Keratinocyte (primary cell): ENCODE data around the gene ATP8A2. TPM values are rescaled to one million over a fixed set of nuclear protein-coding genes. Genes with fewer than 3 reads are reported as not detected.

Experiments
- DNase-seq: peaks from one replicate; pipeline ENCODE4 v3.0.0-alpha.2; 2011; ENCODE audit warnings: low read depth, missing footprints, low spot score
- FAIRE-seq: peaks from 2 replicates; lab custom pipeline; 2011; peaks lifted over from hg19 to GRCh38; lab: Jason Lieb, UNC
- H2AFZ ChIP-seq: 2 replicates; pipeline ENCODE4 v1.6.0; 2012; ENCODE audit warnings: low read length, control low read depth, inconsistent platforms; ENCODE audit not compliant: control insufficient read depth
- H3K27ac ChIP-seq: 2 replicates; pipeline ENCODE4 v1.5.1; 2011; ENCODE audit warnings: low read length; ENCODE audit not compliant: control insufficient read depth, insufficient read depth
- H3K27me3 ChIP-seq: 3 replicates; pipeline ENCODE4 v1.6.0; 2011; ENCODE audit warnings: low read length; ENCODE audit not compliant: control insufficient read depth, insufficient read depth; ENCODE audit errors: extremely low read depth
- H3K36me3 ChIP-seq, 2 experiments: 2 replicates in 1 of 2; 3 replicates in 1 of 2; pipeline ENCODE4 v1.5.1; 2011; ENCODE audit warnings: low read length in 2 of 2, mild to moderate bottlenecking in 1 of 2; ENCODE audit not compliant: control insufficient read depth in 2 of 2, insufficient read depth in 2 of 2; ENCODE audit errors: extremely low read depth in 1 of 2
- H3K4me1 ChIP-seq: 3 replicates; pipeline ENCODE4 v1.5.1; 2011; ENCODE audit warnings: low read length; ENCODE audit not compliant: control insufficient read depth, insufficient read depth; ENCODE audit errors: extremely low read depth
- H3K4me2 ChIP-seq: 3 replicates; pipeline ENCODE4 v1.6.0; 2011; ENCODE audit warnings: low read depth, low read length; ENCODE audit not compliant: control insufficient read depth, insufficient read depth; ENCODE audit errors: extremely low read depth
- H3K4me3 ChIP-seq, 3 experiments: fragments of 200-600 bp in 1 of 3; sonication (generic) in 1 of 3; 2 replicates in 2 of 3; 3 replicates in 1 of 3; pipeline ENCODE4 v1.5.1; 2011 to 2016; ENCODE audit warnings: low read length in 3 of 3, mild to moderate bottlenecking in 3 of 3, control low read depth in 2 of 3, inconsistent platforms in 1 of 3, low read depth in 1 of 3, mixed read lengths in 1 of 3, mixed run types in 1 of 3, moderate library complexity in 1 of 3; ENCODE audit not compliant: control insufficient read depth in 2 of 3, insufficient read depth in 2 of 3; ENCODE audit errors: extremely low read depth in 1 of 3
- H3K79me2 ChIP-seq: 2 replicates; pipeline ENCODE4 v1.6.0; 2012; ENCODE audit warnings: low read length; ENCODE audit not compliant: control insufficient read depth, insufficient read depth
- H3K9ac ChIP-seq: 3 replicates; pipeline ENCODE4 v1.6.0; 2011; ENCODE audit warnings: low read length; ENCODE audit not compliant: control insufficient read depth, insufficient read depth; ENCODE audit errors: extremely low read depth
- H3K9me1 ChIP-seq: 3 replicates; pipeline ENCODE4 v1.6.0; 2011; ENCODE audit warnings: low read length; ENCODE audit not compliant: control insufficient read depth, insufficient read depth; ENCODE audit errors: extremely low read depth
- H3K9me3 ChIP-seq: 2 replicates; pipeline ENCODE4 v1.5.1; 2012; ENCODE audit warnings: low read depth, low read length; ENCODE audit not compliant: control insufficient read depth
- H4K20me1 ChIP-seq: 3 replicates; pipeline ENCODE4 v1.6.0; 2011; ENCODE audit warnings: low read length; ENCODE audit not compliant: control insufficient read depth, insufficient read depth; ENCODE audit errors: extremely low read depth
- EZH2 ChIP-seq: IDR thresholded peaks from one replicate; pipeline ENCODE4 v1.6.1; 2012; ENCODE audit warnings: inconsistent platforms, mild to moderate bottlenecking, low read length, moderate library complexity
- dilution Hi-C: fragments of 300-500 bp; cut with MboI; formaldehyde crosslinking; loops from one replicate; pipeline ENCODE4 v1.7.0; 2020; ENCODE audit warnings: low sequenced_read_pairs; ENCODE audit not compliant: extremely low pct_ligation_motif_present
- polyA plus RNA-seq, 5 experiments: library from polyadenylated mRNA; depleted of rRNA in 3 of 5; stranded (reverse) in 3 of 5; stranded (forward) in 1 of 5; unstranded in 1 of 5; fragments of >200 nt; gene quantifications; 1 replicate in 1 of 5; 2 replicates in 3 of 5; 3 replicates in 1 of 5; pipeline versions ENCODE4 v1.2.1 to v1.2.3, GENCODE V29; 2011 to 2012; ENCODE audit warnings: missing spikeins in 2 of 5, low read depth in 1 of 5, low replicate concordance in 1 of 5
- TF ChIP-seq, protein P1 (sequence below), 3 experiments: IDR thresholded peaks in 1 of 3; conservative IDR thresholded peaks in 1 of 3; optimal IDR thresholded peaks in 1 of 3; 2 replicates in 2 of 3; 3 replicates in 1 of 3; pipeline versions ENCODE3 to v1.5.1; 2011; ENCODE audit warnings: low read length in 3 of 3, mild to moderate bottlenecking in 3 of 3, moderate library complexity in 2 of 3, control low read depth in 1 of 3, inconsistent platforms in 1 of 3; ENCODE audit not compliant: insufficient read depth in 2 of 3; ENCODE audit errors: extremely low read depth in 1 of 3

ATP8A2 gene
- polyA plus RNA-seq, 1 donor (not counting 4 experiments of a cell fraction or from before 2014, with no cell fraction given): 0.16 TPM

DNA sequence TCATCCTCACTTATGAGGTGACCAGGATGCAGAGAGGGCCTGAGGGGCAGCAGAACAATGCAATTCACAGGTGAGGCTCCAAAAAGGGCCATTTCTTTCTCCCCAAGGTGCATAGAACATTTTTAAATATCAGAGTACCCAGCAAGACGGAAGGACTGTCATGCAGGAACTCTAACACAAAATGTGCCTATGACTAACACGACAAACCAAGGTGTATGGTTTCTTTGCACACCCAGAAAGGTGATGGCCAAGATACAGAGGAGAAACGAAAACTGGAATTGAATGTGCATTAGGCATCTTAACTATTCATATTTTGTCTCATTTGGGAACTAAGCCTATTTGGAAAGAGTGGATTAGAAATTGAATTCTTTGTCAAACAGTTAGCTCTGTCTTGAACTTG, 650.2 kb downstream of the ATP8A2 start:
- Histone ChIP-seq H2AFZ (no peak overlapping the region), H3K36me3 (no peaks in the 10 kb centered on the region), H3K9me1 (no peaks in the 10 kb centered on the region), H3K4me1 (peaks cover 26% of the 10 kb centered on the region), H3K27ac (no peak overlapping the region), H3K4me2 (no peak overlapping the region), H3K4me3 (no peak overlapping the region), H3K27me3 (no peaks in the 10 kb centered on the region), H3K79me2 (no peaks in the 10 kb centered on the region), H3K9me3 (no peaks in the 10 kb centered on the region), H4K20me1 (no peaks in the 10 kb centered on the region), H3K9ac (no peak overlapping the region)
- DNase-seq (no peak), FAIRE-seq (peak; percentile 34)
- dilution Hi-C loops: no loop called here
- TF ChIP-seq, protein P1, sequence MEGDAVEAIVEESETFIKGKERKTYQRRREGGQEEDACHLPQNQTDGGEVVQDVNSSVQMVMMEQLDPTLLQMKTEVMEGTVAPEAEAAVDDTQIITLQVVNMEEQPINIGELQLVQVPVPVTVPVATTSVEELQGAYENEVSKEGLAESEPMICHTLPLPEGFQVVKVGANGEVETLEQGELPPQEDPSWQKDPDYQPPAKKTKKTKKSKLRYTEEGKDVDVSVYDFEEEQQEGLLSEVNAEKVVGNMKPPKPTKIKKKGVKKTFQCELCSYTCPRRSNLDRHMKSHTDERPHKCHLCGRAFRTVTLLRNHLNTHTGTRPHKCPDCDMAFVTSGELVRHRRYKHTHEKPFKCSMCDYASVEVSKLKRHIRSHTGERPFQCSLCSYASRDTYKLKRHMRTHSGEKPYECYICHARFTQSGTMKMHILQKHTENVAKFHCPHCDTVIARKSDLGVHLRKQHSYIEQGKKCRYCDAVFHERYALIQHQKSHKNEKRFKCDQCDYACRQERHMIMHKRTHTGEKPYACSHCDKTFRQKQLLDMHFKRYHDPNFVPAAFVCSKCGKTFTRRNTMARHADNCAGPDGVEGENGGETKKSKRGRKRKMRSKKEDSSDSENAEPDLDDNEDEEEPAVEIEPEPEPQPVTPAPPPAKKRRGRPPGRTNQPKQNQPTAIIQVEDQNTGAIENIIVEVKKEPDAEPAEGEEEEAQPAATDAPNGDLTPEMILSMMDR (optimal IDR thresholded peaks at IDR 0.05 in 1 of 3, IDR thresholded peaks at IDR 0.05 in 1 of 3, conservative IDR thresholded peaks at IDR 0.05 in 1 of 3; ENCODE audit: extremely low read depth in 1 of 3, insufficient read depth in 2 of 3, low read length in 3 of 3): no peak
- no peak for TF ChIP-seq EZH2

DNA sequence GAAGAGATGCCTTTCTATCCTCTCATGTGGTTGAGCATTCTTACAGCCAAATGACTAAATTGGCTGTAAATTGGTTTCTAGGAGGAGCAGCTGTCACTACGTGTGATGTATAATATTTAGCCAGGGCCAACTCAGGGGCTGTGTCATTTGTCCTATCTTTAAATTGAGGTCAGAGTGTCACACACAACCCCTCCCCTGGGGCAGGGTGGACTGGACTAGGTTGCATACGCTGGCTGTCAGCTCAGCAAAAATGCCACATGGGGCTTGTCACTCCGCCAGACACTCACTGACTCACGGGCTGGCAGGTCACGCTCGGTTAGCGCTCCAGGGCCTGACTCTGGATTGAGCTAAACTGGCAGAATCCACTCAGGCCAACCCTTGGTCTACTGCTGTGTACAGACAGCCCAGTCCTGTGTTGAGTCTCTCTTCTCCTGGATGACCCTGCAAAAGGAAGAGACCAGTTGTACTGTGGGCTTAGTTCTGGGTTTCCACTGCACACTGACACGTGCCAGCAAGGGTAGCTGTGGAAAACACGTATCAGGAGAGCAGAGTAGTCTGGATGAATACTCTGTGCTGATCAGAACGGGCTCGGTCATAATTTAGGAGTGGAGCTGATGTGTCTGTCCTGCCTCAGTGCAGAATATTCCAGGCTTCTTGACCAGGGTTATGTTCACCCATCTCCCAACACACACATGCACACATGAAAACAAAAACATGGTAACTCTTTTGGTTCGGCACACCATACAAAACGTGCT, 650.9 kb downstream of the ATP8A2 start:
- Histone ChIP-seq H3K9ac (no peak overlapping the region), H3K9me3 (no peaks in the 10 kb centered on the region), H3K27me3 (no peaks in the 10 kb centered on the region), H2AFZ (no peak overlapping the region), H3K27ac (no peak overlapping the region), H3K4me3 (no peak overlapping the region), H3K79me2 (no peaks in the 10 kb centered on the region), H3K36me3 (no peaks in the 10 kb centered on the region), H3K4me2 (peak overlapping the region; percentile 17), H3K9me1 (no peaks in the 10 kb centered on the region), H4K20me1 (no peaks in the 10 kb centered on the region), H3K4me1 (peaks cover 26% of the 10 kb centered on the region)
- dilution Hi-C loops: no loop called here
- FAIRE-seq (peak; percentile 79), DNase-seq (no peak)
- TF ChIP-seq EZH2: no peak
- TF ChIP-seq, protein P1 (optimal IDR thresholded peaks at IDR 0.05 in 1 of 3, IDR thresholded peaks at IDR 0.05 in 1 of 3, conservative IDR thresholded peaks at IDR 0.05 in 1 of 3; ENCODE audit: extremely low read depth in 1 of 3, insufficient read depth in 2 of 3, low read length in 3 of 3): no peak
